A673 (cell line): ENCODE data around the gene HAPLN2. TPM values are rescaled to one million over a fixed set of nuclear protein-coding genes. Genes with fewer than 3 reads are reported as not detected.

ENCODE experiments used
- BruUV-seq: library from RNA; stranded (reverse); fragments of 400-500 nt; replicated peaks from 2 replicates; lab custom pipeline; 2021; lab: Mats Ljungman, UMichigan
- CTCF ChIA-PET: fragments of 300-600 bp; sonication (Branson Sonifier 250); formaldehyde crosslinking; loops from one replicate; lab custom pipeline; 2022; ENCODE audit warnings: antibody characterized with exemption; lab: Charles Lee
- POLR2A ChIA-PET: fragments of 300-600 bp; sonication (Branson Sonifier 250); formaldehyde crosslinking; loops from one replicate; lab custom pipeline; 2022; ENCODE audit warnings: antibody characterized with exemption; ENCODE audit not compliant: low non-redundant PET; lab: Charles Lee
- DNase-seq: peaks from one replicate; pipeline ENCODE4 v3.0.0-alpha.2; 2015; ENCODE audit warnings: low spot score
- H3K27ac ChIP-seq: fragments of 200-600 bp; sonication (generic); 2 replicates; pipeline ENCODE4 v1.5.1; 2016; ENCODE audit warnings: mixed run types, low read depth, mild to moderate bottlenecking, mixed read lengths, antibody characterized with exemption, low read length; ENCODE audit not compliant: poor library complexity, severe bottlenecking
- H3K27me3 ChIP-seq: fragments of 200-600 bp; sonication (generic); replicated peaks from 2 replicates; pipeline ENCODE4 v1.6.1; 2017; ENCODE audit warnings: mixed run types, low read depth, mild to moderate bottlenecking, mixed read lengths, antibody characterized with exemption, low read length; ENCODE audit not compliant: insufficient read depth, poor library complexity
- H3K36me3 ChIP-seq: fragments of 200-600 bp; sonication (generic); 2 replicates; pipeline ENCODE4 v1.6.1; 2016; ENCODE audit warnings: mixed run types, mild to moderate bottlenecking, mixed read lengths, antibody characterized with exemption, low read length; ENCODE audit not compliant: insufficient read depth, poor library complexity, severe bottlenecking
- H3K4me1 ChIP-seq: fragments of 200-600 bp; sonication (generic); 2 replicates; pipeline ENCODE4 v1.6.1; 2017; ENCODE audit warnings: mixed run types, mild to moderate bottlenecking, mixed read lengths, antibody characterized with exemption, low read length; ENCODE audit not compliant: insufficient read depth, poor library complexity, severe bottlenecking
- H3K4me3 ChIP-seq: fragments of 200-600 bp; sonication (generic); 2 replicates; pipeline ENCODE4 v1.5.1; 2016; ENCODE audit warnings: low read depth, mixed run types, mild to moderate bottlenecking, mixed read lengths, low read length; ENCODE audit not compliant: poor library complexity, severe bottlenecking
- H3K9me3 ChIP-seq: fragments of 200-600 bp; sonication (generic); 2 replicates; pipeline ENCODE4 v1.6.1; 2016; ENCODE audit warnings: mixed run types, low read depth, mild to moderate bottlenecking, mixed read lengths, antibody characterized with exemption, low read length; ENCODE audit not compliant: poor library complexity, severe bottlenecking
- EZH2 ChIP-seq: fragments of 200-600 bp; sonication (generic); IDR thresholded peaks from 2 replicates; pipeline ENCODE4 v1.6.1; 2017; ENCODE audit warnings: borderline replicate concordance, low read depth, mild to moderate bottlenecking, mixed read lengths, antibody characterized with exemption, low read length; ENCODE audit not compliant: poor library complexity, severe bottlenecking
- intact Hi-C: fragments of 100-400 bp; cut with micrococcal nuclease; formaldehyde crosslinking; loops from one replicate; pipeline ENCODE4 v1.10.0; 2022; ENCODE audit not compliant: unreplicated experiment
- total RNA-seq: library from RNA; stranded (reverse); gene quantifications from 2 replicates; pipeline ENCODE4 v1.2.3, GENCODE V29; 2021
- TF ChIP-seq, protein P1 (sequence below): fragments of 300-800, 200-600 bp; sonication (generic); conservative IDR thresholded peaks from 2 replicates; pipeline ENCODE4 v1.5.1; 2017; ENCODE audit warnings: low read depth, mild to moderate bottlenecking, antibody characterized with exemption, low read length, moderate library complexity, mixed read lengths

Gene HAPLN2
- total RNA-seq, 1 experiment from 2014 or later, result not detected

DNA sequence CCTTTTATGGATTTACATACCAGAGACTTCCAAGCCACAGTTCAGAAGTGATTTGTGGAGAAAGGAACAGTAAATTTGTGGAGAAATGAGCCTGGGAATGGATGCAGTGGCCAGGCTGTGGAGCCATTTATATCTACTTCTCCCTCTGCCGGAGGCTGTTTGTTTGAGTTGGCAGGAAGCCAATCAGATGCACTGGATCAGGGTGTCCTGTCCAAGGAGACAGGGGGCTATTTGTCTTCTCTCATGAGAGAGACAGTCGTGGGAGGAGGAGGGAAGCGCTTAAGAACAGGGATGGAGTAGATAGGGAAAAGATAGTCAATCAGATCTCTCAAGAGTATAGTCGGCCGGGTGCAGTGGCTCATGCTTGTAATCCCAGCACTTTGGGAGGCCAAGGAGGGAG lies 2.8 kb upstream of the HAPLN2 start:
- TF ChIP-seq, protein P1, sequence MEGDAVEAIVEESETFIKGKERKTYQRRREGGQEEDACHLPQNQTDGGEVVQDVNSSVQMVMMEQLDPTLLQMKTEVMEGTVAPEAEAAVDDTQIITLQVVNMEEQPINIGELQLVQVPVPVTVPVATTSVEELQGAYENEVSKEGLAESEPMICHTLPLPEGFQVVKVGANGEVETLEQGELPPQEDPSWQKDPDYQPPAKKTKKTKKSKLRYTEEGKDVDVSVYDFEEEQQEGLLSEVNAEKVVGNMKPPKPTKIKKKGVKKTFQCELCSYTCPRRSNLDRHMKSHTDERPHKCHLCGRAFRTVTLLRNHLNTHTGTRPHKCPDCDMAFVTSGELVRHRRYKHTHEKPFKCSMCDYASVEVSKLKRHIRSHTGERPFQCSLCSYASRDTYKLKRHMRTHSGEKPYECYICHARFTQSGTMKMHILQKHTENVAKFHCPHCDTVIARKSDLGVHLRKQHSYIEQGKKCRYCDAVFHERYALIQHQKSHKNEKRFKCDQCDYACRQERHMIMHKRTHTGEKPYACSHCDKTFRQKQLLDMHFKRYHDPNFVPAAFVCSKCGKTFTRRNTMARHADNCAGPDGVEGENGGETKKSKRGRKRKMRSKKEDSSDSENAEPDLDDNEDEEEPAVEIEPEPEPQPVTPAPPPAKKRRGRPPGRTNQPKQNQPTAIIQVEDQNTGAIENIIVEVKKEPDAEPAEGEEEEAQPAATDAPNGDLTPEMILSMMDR, result no peak
- TF ChIP-seq EZH2, result no peak
- H3K36me3 ChIP-seq, result no peaks in the 10 kb centered on the region
- H3K27me3 ChIP-seq, result peaks cover 20% of the 10 kb centered on the region
- ChIA-PET POLR2A (no interaction called here), CTCF (no interaction called here)
- no peaks in the 10 kb centered on the region for H3K9me3 ChIP-seq
- H3K4me1 ChIP-seq, result peaks cover 4% of the 10 kb centered on the region
- H3K4me3 ChIP-seq, result no peak overlapping the region
- no peak overlapping the region for H3K27ac ChIP-seq
- BruUV-seq, result no TSS peak
- intact Hi-C loops, result no loop called here
- DNase-seq, result peak; percentile 58

DNA sequence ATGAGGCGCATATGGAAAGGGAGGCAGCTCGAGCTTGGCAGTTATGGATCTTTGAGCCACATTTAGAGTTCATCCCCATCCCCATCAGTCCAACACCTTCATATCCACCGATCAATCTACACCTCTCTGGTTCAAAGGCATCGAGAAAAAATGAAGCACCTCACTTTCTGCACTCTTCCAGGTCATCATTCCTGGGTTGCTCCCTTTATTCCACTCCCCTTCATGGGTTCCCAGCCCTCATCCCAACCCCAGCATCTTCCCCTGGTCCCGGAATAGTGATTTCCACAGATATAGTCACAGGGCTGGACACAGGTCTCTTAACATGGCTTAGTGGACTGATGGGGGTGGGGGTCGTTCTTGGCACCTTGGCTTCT lies 354 bp downstream of the HAPLN2 start:
- intact Hi-C loops, result no loop called here
- Histone ChIP-seq H3K4me3 (no peak overlapping the region), H3K27ac (no peak overlapping the region), H3K27me3 (peaks cover 50% of the 10 kb centered on the region), H3K4me1 (peaks cover 9% of the 10 kb centered on the region), H3K36me3 (no peaks in the 10 kb centered on the region), H3K9me3 (no peaks in the 10 kb centered on the region)
- no TSS peak for BruUV-seq
- no peak for TF ChIP-seq EZH2
- TF ChIP-seq, protein P1, result no peak; the same call in 1 of the 2 replicates
- CTCF ChIA-PET, result interaction anchor here (0.6 kb wide), 1 partner anchor 85 kb away, joined by 3 read pairs; no protein-coding TSS in a partner anchor
- no peak for DNase-seq
- POLR2A ChIA-PET, result interaction anchor here (0.7 kb wide), 1 partner anchor 25 kb away, joined by 3 read pairs; no protein-coding TSS in a partner anchor

DNA sequence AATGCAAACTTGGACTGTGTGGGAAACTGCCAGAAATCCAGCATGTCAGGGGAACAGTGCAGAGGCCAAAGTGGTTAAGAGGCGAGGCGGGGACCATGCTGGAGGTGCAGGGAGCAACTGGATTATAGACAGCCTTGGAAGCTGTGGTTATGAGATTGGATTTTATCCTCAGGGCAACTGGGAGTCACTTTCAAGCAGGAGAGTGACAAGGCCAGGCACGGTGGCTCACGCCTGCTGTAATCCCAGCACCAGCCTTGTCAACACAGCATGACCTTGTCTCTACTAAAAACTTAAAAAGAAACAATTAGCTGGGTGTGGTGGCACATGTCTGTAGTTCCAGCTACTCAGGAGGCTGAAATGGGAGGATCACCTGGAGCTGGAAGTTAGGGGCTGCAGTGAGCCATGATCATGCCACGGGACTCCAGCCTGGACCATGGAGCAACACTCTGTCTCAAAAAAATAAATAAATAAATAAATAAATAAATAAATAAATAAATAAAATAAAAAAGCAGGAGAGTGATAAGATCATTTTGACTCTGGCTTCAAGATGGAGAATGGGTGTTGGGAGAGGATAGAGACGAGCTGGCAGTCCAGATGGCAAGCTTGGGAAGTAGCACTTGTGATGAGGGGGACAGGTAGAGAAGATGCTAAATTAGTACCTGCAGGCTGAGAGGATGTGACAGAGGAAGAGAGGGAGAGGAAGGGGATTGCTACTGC lies 3.5 kb downstream of the HAPLN2 start:
- ChIA-PET CTCF (no interaction called here), POLR2A (no interaction called here)
- BruUV-seq, result no TSS peak
- Histone ChIP-seq H3K4me3 (no peak overlapping the region), H3K9me3 (no peaks in the 10 kb centered on the region), H3K4me1 (peaks cover 16% of the 10 kb centered on the region), H3K36me3 (no peaks in the 10 kb centered on the region), H3K27me3 (peaks cover 61% of the 10 kb centered on the region), H3K27ac (no peak overlapping the region)
- intact Hi-C loops, result no loop called here
- no peak for DNase-seq
- TF ChIP-seq, protein P1, result no peak
- TF ChIP-seq EZH2, result no peak
